Endothelial cell of umbilical vein (primary cell): ENCODE measurements around the gene TMEM40.

Experiments
- EZH2 ChIP-seq: IDR thresholded peaks from 2 replicates; pipeline ENCODE4 v1.6.1; 2012; ENCODE audit warnings: borderline replicate concordance, low read depth, mild to moderate bottlenecking, moderate library complexity, low read length, inconsistent platforms; ENCODE audit not compliant: severe bottlenecking
- MYC ChIP-seq: IDR thresholded peaks from one replicate; pipeline ENCODE4 v1.6.1; 2011; ENCODE audit warnings: mild to moderate bottlenecking, low read depth, low read length
- TF ChIP-seq, protein P1 (sequence below), 2 donors: IDR thresholded peaks; 1 replicate in 1 of 2; 2 replicates in 1 of 2; pipeline ENCODE4 v1.5.1; 2011; ENCODE audit warnings: low read length in 2 of 2, mild to moderate bottlenecking in 2 of 2, moderate library complexity in 2 of 2, control low read depth in 1 of 2, inconsistent platforms in 1 of 2, low read depth in 1 of 2; ENCODE audit not compliant: insufficient read depth in 1 of 2; ENCODE audit errors: extremely low read depth in 1 of 2

DNA sequence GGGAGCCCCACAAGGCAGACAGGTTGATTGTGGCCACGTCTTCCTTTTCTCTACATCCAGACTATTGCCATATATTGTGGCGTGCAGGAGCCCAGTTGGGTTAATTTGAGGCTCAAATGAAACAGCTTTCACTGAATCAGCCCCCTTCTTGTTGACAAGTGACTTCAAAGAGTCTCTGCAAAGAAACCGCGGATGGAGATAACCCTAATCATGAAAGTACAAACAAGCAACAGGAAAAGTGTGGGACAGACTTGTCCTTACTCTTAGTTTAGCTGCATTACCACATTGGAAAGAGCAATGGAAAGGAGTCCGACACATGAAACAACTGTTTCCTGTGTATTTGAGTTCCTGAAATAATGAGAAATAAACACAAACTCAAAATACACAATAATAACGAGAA, 3.3 kb downstream of the TMEM40 start:
- TF ChIP-seq, protein P1, sequence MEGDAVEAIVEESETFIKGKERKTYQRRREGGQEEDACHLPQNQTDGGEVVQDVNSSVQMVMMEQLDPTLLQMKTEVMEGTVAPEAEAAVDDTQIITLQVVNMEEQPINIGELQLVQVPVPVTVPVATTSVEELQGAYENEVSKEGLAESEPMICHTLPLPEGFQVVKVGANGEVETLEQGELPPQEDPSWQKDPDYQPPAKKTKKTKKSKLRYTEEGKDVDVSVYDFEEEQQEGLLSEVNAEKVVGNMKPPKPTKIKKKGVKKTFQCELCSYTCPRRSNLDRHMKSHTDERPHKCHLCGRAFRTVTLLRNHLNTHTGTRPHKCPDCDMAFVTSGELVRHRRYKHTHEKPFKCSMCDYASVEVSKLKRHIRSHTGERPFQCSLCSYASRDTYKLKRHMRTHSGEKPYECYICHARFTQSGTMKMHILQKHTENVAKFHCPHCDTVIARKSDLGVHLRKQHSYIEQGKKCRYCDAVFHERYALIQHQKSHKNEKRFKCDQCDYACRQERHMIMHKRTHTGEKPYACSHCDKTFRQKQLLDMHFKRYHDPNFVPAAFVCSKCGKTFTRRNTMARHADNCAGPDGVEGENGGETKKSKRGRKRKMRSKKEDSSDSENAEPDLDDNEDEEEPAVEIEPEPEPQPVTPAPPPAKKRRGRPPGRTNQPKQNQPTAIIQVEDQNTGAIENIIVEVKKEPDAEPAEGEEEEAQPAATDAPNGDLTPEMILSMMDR (IDR thresholded peaks at IDR 0.05; ENCODE audit: extremely low read depth in 1 of 2, insufficient read depth in 1 of 2, low read depth in 1 of 2, low read length in 2 of 2) = no peak
- TF ChIP-seq EZH2 (no peak), MYC (no peak)
